Activated CD8-positive, alpha-beta memory T cell treated with anti-CD3 and anti-CD28 coated beads for 24 hours (primary cell): Measurements from ENCODE around the gene MECP2.
A peak's percentile ranks its signal among the peaks of the same experiment; 100 is the strongest.
"Not testable (repeated sequence)": the region's sequence is repeated elsewhere in the genome, so short reads cannot be mapped to it uniquely, and the experiment has no call there.

Source experiments
- DNase-seq: peaks from one replicate; pipeline ENCODE4 v3.0.0-alpha.2; 2020

The MECP2 gene

GRCh38 chrX:153984351-153985178, 113.0 kb downstream of the MECP2 start:
- peak; percentile 70 for DNase-seq

- no peak for DNase-seq
Observed at GRCh38 chrX:153983321-153983801, 114.2 kb downstream of the MECP2 start.

- peak; percentile 77 for DNase-seq
Observed at GRCh38 chrX:153981771-153982533, 115.6 kb downstream of the MECP2 start.

- DNase-seq = no peak
Observed at GRCh38 chrX:153981231-153981630, 116.3 kb downstream of the MECP2 start.

- not testable (repeated sequence) for DNase-seq
Observed at GRCh38 chrX:153980394-153980793, 117.1 kb downstream of the MECP2 start.

GRCh38 chrX:153974726-153975286, 122.7 kb downstream of the MECP2 start:
- DNase-seq = no peak

- DNase-seq = no peak
Observed at GRCh38 chrX:153974003-153974725, 123.4 kb downstream of the MECP2 start.

- no peak for DNase-seq
Observed at GRCh38 chrX:153973127-153974002, 124.2 kb downstream of the MECP2 start.

GRCh38 chrX:153972368-153973126, 125.0 kb downstream of the MECP2 start, which contains the start of gene TMEM187:
Gene TMEM187 (plus strand): TSS chrX:153972754. CDS start chrX:153982063, 9,309 bp downstream.
- DNase-seq = peak; percentile 95
